Measurements from ENCODE around the gene GNAO1. TPM values are rescaled to one million over a fixed set of nuclear protein-coding genes. Genes with fewer than 3 reads are reported as not detected.
"Not testable (repeated sequence)": the region's sequence is repeated elsewhere in the genome, so short reads cannot be mapped to it uniquely, and the experiment has no call there.

The GNAO1 gene
- polyA plus RNA-seq, 1 experiment, result 0.01 TPM

- ChIA-PET POLR2A (interaction anchor here (1.0 kb wide), 1 partner anchor 465 kb away, joined by 4 read pairs; no protein-coding TSS in a partner anchor), CTCF (interaction anchor here (3.6 kb wide), 1 partner anchor 32 kb away, joined by 16 read pairs; no protein-coding TSS in a partner anchor)
- peaks cover 7% of the 10 kb centered on the region for H3K9me3 ChIP-seq (ENCODE audit: control insufficient read depth, insufficient read depth, low read length)
- DNase-seq (ENCODE audit: low read depth, low spot score), result no peak
- no peak overlapping the region for H3K27ac ChIP-seq (ENCODE audit: low read depth, low read length)
- H3K4me3 ChIP-seq (ENCODE audit: low read depth, low read length), result no peak overlapping the region
- no peak for TF ChIP-seq CTCF (IDR thresholded peaks at IDR 0.05; ENCODE audit: low read depth, low read length)
- H3K27me3 ChIP-seq (ENCODE audit: control insufficient read depth, insufficient read depth, low read length), result no peaks in the 10 kb centered on the region
These were observed 196.9 kb downstream of the GNAO1 start for GRCh38 chr16:56388209-56388608.

- H3K4me3 ChIP-seq (ENCODE audit: low read depth, low read length), result no peak overlapping the region
- DNase-seq (ENCODE audit: low read depth, low spot score), result peak; percentile 83
- H3K9me3 ChIP-seq (ENCODE audit: control insufficient read depth, insufficient read depth, low read length), result peaks cover 7% of the 10 kb centered on the region
- POLR2A ChIA-PET, result no interaction called here
- peak overlapping the region; percentile 83 for H3K27ac ChIP-seq (ENCODE audit: low read depth, low read length)
- CTCF ChIA-PET, result interaction anchor here (3.6 kb wide), 1 partner anchor 34 kb away, joined by 16 read pairs; no protein-coding TSS in a partner anchor
- TF ChIP-seq CTCF (IDR thresholded peaks at IDR 0.05; ENCODE audit: low read depth, low read length), result no peak
- no peaks in the 10 kb centered on the region for H3K27me3 ChIP-seq (ENCODE audit: control insufficient read depth, insufficient read depth, low read length)
These were observed 198.3 kb downstream of the GNAO1 start for GRCh38 chr16:56389554-56389953.

- CTCF ChIA-PET; DNase-seq (ENCODE audit: low read depth, low spot score); H3K27me3 ChIP-seq (ENCODE audit: control insufficient read depth, insufficient read depth, low read length); H3K27ac ChIP-seq (ENCODE audit: low read depth, low read length); POLR2A ChIA-PET; H3K9me3 ChIP-seq (ENCODE audit: control insufficient read depth, insufficient read depth, low read length); H3K4me3 ChIP-seq (ENCODE audit: low read depth, low read length): not testable (repeated sequence)
These were observed 205.4 kb downstream of the GNAO1 start for GRCh38 chr16:56396724-56397123.

DNA sequence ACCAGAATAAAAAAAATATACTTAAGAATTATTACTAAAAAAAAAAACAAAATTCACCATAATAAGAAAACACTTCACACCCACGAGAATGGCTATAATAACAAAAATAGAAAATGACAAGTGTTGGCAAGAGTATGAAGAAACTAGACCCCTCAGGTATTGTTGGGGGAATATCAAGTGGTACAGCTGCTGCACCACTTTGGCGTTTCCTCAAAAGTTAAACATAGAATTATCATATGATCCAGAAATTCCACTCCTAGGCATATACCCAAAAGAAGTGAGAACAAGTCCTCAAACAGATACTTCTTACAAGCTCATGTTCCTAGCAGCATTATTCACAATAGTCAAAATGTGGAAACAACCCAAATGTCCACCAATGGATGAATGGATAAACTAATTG, 207.8 kb downstream of the GNAO1 start:
- POLR2A ChIA-PET, result no interaction called here
- CTCF ChIA-PET, result interaction anchor here (1.3 kb wide), 1 partner anchor 43 kb away, joined by 3 read pairs; no protein-coding TSS in a partner anchor
- no peak for DNase-seq (ENCODE audit: low read depth, low spot score)

GRCh38 chr16:56399486-56399885, 208.2 kb downstream of the GNAO1 start:
- POLR2A ChIA-PET, result no interaction called here
- no peaks in the 10 kb centered on the region for H3K9me3 ChIP-seq (ENCODE audit: control insufficient read depth, insufficient read depth, low read length)
- no peak overlapping the region for H3K27ac ChIP-seq (ENCODE audit: low read depth, low read length)
- CTCF ChIA-PET, result interaction anchor here (1.1 to 1.3 kb wide), 2 partner anchors 16 to 43 kb away, joined by 3 read pairs; no protein-coding TSS in a partner anchor
- no peak for DNase-seq (ENCODE audit: low read depth, low spot score)
- no peak for TF ChIP-seq CTCF (IDR thresholded peaks at IDR 0.05; ENCODE audit: low read depth, low read length)
- H3K27me3 ChIP-seq (ENCODE audit: control insufficient read depth, insufficient read depth, low read length), result no peaks in the 10 kb centered on the region
- H3K4me3 ChIP-seq (ENCODE audit: low read depth, low read length), result no peak overlapping the region

More for the DNA sequence above, 207.8 kb downstream of the GNAO1 start:
- no peak for TF ChIP-seq CTCF (IDR thresholded peaks at IDR 0.05; ENCODE audit: low read depth, low read length)
- Histone ChIP-seq H3K9me3 (ENCODE audit: control insufficient read depth, insufficient read depth, low read length) (no peaks in the 10 kb centered on the region), H3K27me3 (ENCODE audit: control insufficient read depth, insufficient read depth, low read length) (no peaks in the 10 kb centered on the region), H3K27ac (ENCODE audit: low read depth, low read length) (no peak overlapping the region), H3K4me3 (ENCODE audit: low read depth, low read length) (no peak overlapping the region)

All from AG04450 (cell line).